ENCODE data around the gene CCT4. TPM values are rescaled to one million over a fixed set of nuclear protein-coding genes. Genes with fewer than 3 reads are reported as not detected.

CCT4 gene

DNA sequence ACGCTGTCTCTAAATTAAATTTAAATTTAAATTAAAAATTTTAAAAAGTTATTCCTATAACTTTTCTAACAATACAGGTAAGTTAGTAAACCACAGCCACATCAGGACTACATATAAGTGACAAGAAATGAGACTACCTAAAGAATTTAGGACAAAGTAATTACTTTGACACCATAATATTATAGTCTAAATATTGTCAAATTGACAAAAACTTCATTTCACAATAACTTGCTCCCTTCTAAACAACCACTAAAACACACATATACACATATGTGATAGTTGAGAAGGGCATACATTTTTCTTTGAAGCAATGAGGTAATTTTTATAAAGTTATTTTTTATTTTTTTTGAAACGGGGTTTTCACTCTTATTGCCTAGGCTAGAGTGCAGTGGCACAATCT, 66.2 kb downstream of the CCT4 start:
- no peaks in the 10 kb centered on the region for H3K36me3 ChIP-seq (ENCODE audit: control insufficient read depth in 1 of 2, insufficient read depth in 2 of 2, low read depth in 1 of 2, low read length in 2 of 2)
- no peak overlapping the region for H2BK12ac ChIP-seq (ENCODE audit: low read length in 2 of 2)
- H3K4me3 ChIP-seq (ENCODE audit: insufficient read depth in 1 of 2, low read depth in 1 of 2, low read length in 2 of 2): no peak overlapping the region
- H3K9ac ChIP-seq (ENCODE audit: low read length): no peak overlapping the region
- no peak overlapping the region for H3K14ac ChIP-seq (ENCODE audit: low read length in 2 of 2)
- no peak overlapping the region for H4K91ac ChIP-seq (ENCODE audit: low read length)
- no peak for DNase-seq
- no peak overlapping the region for H2AK5ac ChIP-seq (ENCODE audit: low read length, severe bottlenecking)
- H2BK120ac ChIP-seq (ENCODE audit: low read depth, low read length): no peak overlapping the region
- 83% methylated on average over 1 of the region's 2 CpGs for WGBS
- no peak overlapping the region for H3K27ac ChIP-seq (ENCODE audit: low read length, poor library complexity, severe bottlenecking)
- no peak overlapping the region for H2BK15ac ChIP-seq (ENCODE audit: low read depth, poor library complexity, severe bottlenecking)
- H3K27me3 ChIP-seq (ENCODE audit: control insufficient read depth in 1 of 2, insufficient read depth in 1 of 2, low read length in 2 of 2): no peaks in the 10 kb centered on the region
- H2BK5ac ChIP-seq (ENCODE audit: low read depth, low read length, poor library complexity, severe bottlenecking): no peak overlapping the region
- H3K18ac ChIP-seq (ENCODE audit: low read depth in 1 of 2, low read length in 2 of 2): no peak overlapping the region
- no peak overlapping the region for H3K23ac ChIP-seq (ENCODE audit: low read length in 2 of 2)
- no peak overlapping the region for H4K8ac ChIP-seq (ENCODE audit: low read length)
- H3K4me1 ChIP-seq (ENCODE audit: control insufficient read depth, insufficient read depth, low read depth, low read length): no peaks in the 10 kb centered on the region
- H2AFZ ChIP-seq (ENCODE audit: low read depth, low read length): no peak overlapping the region
- H3K79me1 ChIP-seq (replicated peaks; ENCODE audit: low read length, poor library complexity, severe bottlenecking): no peaks in the 10 kb centered on the region
- no peak overlapping the region for H3K4ac ChIP-seq (ENCODE audit: low read depth in 1 of 2, low read length in 2 of 2)
- H3K9me3 ChIP-seq (ENCODE audit: control insufficient read depth, low read length): no peaks in the 10 kb centered on the region
- no peak overlapping the region for H3K4me2 ChIP-seq (ENCODE audit: low read length, poor library complexity, severe bottlenecking)

Small RNA genes lying within 50 kb of the gene (small RNA-seq; reads per million reads assigned to genes)
- not detected for gene RF00019 (ENCODE audit: low read depth)

All from mesenchymal stem cell (in vitro differentiated cells and primary cell).